Measurements from ENCODE around the gene MCEE.

MCEE gene

DNA sequence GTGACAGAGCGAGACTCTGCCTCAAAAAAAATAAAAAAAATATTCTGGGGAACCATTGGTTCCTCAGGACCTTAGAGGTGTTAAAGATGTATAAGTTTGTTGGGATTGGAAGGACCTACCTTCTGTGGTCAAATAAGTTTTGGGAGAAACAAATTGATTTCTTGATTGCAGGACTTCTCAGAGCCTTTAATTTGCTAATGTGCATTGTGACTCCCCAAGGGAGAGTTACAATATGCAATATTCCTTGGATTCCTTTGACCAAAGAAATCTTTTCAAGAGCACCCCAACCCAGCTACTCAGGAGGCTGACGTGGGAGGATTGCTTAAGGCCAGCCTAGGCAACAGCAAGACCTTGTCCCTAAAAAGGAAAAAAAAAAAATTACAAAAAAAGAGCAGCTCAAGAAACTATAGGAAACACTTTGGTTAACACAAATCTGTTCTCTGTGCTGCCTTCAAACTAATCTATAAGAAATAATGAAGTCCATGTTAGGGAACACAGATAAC is 55.1 kb downstream of the MCEE start:
- no peak for DNase-seq

DNA sequence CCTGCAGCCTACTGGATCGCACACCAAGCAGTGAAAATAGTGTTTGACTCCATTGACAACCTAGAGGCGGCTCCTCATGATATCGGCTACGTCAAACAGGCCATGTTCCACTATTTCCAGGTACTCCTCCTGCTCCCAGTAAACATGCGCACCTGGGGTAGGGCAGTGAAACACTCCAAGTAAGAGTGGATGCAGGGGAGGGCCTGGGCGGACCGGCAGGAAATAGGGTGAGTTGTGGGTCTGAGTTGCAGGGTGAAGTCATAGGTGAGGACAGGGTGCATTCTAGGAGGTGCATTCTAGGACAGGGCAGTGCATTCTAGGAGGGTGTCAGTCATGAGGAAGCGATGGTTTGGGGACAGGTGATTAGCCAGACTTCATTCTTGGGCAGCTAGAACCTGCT is 56.6 kb downstream of the MCEE start:
- DNase-seq: no peak

DNA sequence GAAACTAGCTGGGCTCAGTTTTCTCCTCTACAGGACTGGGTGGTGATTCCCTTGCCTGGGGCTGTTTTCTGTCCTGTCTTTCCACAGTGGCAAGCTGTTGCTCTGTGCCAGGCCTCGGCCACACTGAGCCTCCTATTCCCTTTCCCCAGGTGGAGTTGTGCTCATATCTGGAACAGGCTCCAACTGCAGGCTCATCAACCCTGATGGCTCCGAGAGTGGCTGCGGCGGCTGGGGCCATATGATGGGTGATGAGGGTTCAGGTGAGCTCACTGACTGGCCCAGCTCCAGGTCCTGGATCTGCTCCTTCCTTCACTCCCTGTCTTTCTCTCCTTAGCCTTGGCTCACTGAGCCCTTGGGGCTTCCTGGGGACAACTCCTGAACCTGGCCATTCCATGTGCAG is 57.5 kb downstream of the MCEE start:
- DNase-seq: no peak

DNA sequence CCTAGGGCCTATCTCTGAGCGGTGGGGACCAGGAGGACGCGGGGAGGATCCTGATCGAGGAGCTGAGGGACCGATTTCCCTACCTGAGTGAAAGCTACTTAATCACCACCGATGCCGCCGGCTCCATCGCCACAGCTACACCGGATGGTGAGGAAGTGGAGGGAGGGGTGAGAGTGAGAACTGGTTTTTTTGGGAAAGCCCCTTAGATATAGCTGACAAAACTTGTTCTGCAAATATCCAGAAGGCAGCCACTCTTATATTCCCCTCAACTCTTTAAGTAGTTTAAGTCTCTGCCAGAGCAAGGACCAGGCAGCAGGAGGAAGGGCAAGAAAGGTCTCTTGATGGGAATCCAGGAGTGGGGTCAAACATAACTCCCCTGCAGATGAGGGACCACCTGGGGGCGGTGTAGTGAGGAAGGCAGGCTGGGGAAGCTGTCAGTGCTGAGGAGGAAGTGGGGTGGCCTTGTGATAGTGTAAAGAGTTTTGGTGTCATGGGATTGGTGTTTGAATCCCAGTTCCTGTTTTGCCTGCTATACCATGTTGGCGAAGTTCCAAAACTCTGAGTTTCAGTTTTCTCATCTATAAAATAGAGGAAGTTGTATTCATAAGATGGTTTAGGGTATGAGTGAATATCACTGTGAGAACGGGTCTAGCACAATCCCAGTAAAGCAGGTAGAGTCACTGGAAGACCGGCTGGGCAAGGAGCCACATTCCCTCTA is 58.2 kb downstream of the MCEE start:
- no peak for DNase-seq

DNA sequence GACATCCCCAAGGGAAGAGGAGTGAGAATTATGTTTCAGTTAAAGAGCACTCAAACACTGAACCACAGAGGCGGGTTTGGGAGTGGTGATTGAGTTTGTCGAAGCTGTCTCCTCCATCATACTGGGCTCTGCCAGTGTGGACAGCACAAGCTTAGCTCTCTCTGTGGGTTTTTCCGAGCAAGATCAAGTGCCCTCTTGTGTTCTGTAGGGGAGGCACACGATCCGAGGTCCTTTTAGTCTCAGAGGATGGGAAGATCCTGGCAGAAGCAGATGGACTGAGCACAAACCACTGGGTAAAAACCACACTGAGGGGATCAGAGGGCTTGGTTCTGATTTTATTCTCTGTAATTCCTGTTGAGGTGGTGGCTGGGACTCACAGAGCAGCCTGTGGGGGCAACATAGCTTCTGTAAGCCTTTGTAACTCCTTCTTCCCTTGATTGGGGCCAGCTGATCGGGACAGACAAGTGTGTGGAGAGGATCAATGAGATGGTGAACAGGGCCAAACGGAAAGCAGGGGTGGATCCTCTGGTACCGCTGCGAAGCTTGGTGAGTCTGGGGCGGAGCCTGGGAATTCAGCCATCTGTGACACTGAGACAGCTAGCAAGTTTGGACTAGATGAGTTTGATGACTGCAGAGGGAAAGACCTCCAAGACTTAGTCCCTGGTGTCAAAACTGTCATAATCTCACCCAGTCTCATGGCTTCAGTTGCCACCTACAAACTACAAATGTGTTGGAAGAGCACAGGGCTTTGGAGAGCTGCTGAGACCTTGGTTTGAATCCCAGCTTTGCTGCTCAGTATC is 59.5 kb downstream of the MCEE start:
- DNase-seq: no peak

DNA sequence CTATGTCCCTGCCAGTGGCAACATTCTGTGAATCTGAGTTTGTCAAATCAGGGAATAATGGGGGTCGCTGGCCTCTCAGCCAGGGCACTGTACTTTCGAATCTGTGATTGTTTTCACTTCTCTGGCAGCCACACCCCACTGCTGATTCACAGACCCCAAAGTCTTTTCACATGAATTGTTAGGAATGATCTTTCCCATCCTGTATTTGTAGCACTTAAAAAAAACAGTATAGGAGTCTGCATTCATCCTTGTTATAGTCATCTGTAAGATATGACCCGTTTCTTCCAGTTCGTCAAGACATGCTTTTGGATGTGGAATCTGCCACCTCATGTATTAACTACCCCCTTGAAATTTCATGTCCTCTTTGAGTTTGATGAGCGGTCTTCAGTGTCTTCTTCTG is 60.7 kb downstream of the MCEE start:
- no peak for DNase-seq

DNA sequence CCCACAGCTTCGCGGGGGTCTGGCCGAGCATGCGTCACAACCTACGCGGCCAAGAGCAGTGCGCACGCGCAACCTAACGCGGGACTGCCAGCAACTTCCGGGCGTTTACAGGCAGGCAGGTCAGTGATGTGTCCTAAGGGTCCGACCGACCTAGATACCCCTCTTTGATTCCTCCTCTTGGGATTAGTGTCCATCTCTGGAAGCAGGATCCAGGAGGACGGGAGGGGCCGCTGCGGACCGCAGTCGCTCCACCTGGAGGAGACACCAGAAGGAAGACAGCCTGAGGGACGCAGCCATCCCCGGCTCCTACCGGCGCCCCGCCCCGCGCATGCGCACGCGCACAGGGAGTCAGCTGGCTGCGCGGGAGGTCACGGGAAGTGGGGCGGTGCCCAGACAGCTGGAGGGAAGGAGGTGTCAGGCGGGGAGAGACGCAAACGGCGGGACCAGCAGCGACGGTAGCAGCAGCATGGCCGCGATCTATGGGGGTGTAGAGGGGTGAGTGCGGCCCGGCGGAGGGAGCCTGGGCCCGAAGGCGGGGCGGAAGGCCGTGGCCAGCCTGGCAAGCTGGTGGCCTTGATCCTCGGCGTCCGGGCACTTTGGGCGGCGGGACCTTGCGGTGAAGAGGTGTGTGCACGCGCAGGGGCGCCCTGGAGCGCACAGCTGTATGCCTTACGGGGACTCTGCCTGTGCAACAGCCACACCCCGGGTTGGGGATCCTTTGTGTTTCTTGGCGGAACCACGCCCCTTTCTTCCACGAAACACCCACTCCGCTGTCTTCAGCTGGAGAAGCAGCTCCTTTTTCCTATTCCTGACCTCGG is 61.6 kb downstream of the MCEE start, which contains the start of gene NAGK:
Gene NAGK, plus strand, starts transcription at position 431 of the 818 bp plus-strand sequence. Its CDS starts 36 bp downstream, at position 467.
- DNase-seq: peak; percentile 89

DNA sequence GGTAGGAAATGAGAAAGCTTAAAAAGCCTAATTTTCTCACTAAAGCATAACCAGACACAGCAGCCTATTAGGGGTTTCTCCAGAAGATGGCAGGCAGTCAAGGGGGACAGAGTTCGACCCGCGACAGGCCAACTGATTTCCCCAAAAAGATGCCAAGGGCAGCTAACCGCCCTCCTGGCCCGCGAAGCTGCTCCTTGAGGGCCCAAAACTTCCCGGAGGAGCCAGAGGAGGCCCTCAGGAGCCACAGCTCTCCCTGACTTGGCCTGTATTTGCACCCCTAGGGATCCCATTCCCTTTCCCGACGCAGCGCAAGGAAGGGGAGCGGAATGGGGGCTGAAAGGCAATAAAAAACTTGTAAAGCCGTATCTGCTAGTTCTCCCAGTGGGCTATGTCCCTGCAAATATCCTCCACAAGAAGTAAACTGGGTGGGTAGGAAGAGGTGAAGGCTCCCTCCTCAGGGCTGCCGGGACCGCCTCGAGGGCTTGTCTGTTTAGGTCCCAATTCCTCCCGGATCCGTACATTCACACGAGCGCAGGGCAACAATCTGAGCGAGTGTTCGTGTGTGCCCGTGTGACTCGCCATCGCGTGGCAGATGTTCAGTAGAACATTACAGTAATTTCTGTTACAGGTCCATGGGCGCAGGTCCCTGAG is 62.3 kb downstream of the MCEE start:
- DNase-seq: no peak

DNA sequence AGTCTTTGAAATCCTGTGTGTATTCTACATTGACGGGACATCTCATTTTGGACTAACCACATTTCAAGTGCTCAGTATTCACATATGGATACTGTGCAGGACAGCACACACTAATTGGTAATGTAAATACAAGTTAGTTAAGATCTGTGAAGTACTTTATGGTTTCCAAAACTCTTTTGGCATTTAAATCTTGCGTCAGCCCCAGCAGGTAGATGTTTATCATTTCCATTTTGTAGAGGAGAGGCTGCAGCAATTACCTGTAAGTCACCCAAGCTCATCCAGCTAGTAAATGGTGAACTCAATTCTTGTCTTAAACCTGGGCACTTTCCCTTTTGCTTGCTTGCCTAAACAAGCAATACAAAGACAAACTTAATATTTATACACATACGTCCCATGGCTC is 63.2 kb downstream of the MCEE start:
- no peak for DNase-seq

DNA sequence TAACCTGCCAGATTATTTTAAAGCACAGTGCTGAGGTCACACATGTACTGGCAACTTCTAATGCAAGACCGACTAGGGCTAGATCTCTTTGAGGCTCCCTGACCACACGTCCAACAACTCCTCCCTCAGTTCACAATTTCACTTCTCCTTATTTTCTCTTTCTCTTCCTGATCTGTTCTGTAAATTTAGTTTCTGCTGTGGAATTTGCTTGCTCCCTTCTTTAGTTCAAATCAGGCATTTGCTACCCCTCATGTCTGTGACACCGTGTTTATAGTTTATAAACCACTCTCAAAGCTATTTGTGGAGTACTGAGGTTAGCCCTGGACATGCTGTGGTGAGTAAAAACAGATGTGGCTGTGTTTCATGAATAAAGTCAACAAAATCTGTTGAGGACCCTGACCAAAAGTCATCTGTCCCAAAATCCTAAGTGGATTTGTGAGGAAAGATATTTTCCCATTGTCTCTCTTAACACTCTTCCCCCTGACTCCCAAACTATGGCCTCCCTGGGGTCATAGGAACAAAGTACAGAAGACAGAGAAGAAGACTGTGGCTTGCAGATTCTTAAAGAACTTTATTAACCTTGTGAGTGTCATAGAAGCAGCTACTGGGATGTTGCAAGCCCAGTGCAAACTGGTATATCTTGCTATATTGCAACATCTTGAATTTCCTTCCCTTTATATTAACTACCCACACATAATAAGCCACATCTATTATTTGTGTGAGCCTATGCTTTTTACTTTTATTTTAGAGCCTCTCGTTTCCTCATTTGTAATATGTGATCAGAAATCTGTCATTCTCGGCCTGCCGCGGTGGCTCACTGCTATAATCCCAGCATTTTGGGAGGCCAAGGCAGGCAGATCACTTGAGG is 65.0 kb downstream of the MCEE start:
- DNase-seq: no peak

DNA sequence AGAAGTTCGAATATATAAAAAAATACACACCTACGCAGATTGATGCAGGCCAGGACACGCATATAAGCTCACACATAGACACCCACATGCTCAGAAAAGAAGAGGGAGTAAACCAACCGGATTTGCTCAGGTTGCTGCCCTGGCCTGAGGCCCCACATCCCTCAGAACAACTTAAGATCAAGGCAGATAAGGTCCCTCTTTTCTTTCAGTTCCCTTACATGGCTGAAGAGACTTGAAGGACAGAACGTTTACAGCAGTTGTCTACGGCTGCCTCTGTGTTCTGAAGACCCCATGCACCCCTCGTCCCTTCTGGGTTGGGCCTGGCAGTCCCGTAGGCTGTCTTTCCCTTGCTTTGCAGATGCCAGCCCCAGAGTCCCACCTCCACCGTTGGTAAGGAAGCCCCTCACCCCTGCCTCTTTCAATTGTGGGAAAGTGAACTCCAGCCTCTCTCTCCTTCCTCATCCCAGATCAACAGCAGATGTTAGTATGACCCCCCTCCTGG is 65.9 kb downstream of the MCEE start:
- DNase-seq: no peak

DNA sequence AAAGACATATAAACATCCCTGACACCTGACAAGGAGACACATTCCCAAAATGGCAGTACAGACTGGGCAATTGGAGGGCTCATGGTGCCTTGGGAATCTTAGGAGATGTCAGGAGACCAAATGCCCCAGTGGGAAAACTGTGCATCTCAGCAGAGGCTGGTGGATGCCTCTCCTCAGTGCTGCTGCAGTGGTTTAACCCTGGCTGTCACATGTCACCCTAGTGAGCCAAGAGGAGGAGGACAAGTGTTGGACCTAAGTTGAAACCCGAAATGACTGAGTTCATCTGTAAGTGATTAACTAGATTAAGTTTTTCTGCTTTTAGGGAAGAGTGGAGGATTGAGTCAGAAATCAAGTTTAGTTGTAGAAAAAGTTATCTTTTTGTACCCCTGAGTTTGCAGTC is 66.8 kb downstream of the MCEE start:
- DNase-seq: no peak

DNA sequence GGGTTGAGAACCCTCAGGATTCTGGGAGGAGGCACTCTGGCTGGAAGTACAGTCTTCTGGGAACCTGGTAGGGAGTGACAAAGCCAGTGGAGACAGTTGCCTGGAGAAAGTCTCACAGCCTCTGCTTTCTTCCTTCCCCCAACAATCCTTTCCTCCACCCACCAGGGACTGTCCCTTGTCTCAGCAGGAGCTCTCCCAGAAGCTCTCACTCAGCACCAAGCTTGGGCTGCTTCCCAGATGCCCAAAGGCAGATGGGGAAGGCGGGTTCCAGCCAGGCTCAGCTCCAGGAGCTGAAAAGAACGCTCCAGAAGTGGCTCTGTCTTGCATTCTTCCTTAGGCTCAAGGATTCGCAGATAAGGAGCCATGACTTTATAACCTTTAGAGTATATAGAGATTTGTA is 69.2 kb downstream of the MCEE start:
- no peak for DNase-seq

DNA sequence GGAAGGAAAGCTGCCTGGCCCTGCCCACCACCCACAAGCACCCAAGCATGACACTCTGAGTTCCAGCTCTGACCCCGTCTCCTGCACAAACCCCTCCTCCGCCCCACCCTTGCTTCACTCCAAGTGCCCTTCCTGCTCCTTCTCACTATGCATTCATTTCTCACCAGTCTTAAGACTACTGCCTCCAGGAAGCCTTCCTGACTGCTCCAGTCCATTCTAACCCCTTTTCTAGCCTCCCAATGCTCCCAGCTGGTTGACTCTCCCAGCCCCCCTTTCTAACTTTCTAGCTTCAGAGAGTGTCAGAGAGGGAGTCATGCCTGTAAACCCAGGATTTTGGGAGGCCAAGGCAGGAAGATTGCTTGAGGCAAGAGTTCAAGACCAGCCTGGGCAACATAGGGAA is 69.8 kb downstream of the MCEE start:
- DNase-seq: no peak

Measured in DMS153 (cell line).